OCI-LY7 (cell line): ENCODE measurements around the gene STARD3. TPM values are rescaled to one million over a fixed set of nuclear protein-coding genes. Genes with fewer than 3 reads are reported as not detected.

Source experiments
- BruUV-seq: library from RNA; stranded (reverse); fragments of 400-500 nt; replicated peaks from 2 replicates; lab custom pipeline; 2021; lab: Mats Ljungman, UMichigan
- CTCF ChIA-PET: fragments of 300-600 bp; sonication (Branson Sonifier 250); formaldehyde crosslinking; loops from one replicate; lab custom pipeline; 2022; ENCODE audit warnings: antibody characterized with exemption; ENCODE audit not compliant: unreplicated experiment; lab: Charles Lee
- POLR2A ChIA-PET: fragments of 300-600 bp; sonication (Branson Sonifier 250); formaldehyde crosslinking; loops from one replicate; lab custom pipeline; 2022; ENCODE audit warnings: antibody characterized with exemption; lab: Charles Lee
- DNase-seq: peaks from one replicate; pipeline ENCODE4 v3.0.0-alpha.2; 2015; ENCODE audit warnings: low spot score
- H2AFZ ChIP-seq: fragments of 200-600 bp; sonication (generic), shearing (Covaris generic); 2 replicates; pipeline ENCODE4 v1.6.1; 2014; ENCODE audit warnings: mild to moderate bottlenecking, antibody characterized with exemption, low read length, moderate library complexity
- H3K27ac ChIP-seq: fragments of 200-600 bp; sonication (generic); 2 replicates; pipeline ENCODE4 v1.5.1; 2014; ENCODE audit warnings: mixed run types, low read depth, mild to moderate bottlenecking, moderate library complexity, low read length, inconsistent platforms; ENCODE audit not compliant: poor library complexity, severe bottlenecking
- H3K36me3 ChIP-seq: fragments of 200-600 bp; sonication (generic); 2 replicates; pipeline ENCODE4 v1.6.1; 2014; ENCODE audit warnings: mild to moderate bottlenecking, antibody characterized with exemption, low read length, moderate library complexity, mixed read lengths; ENCODE audit not compliant: insufficient read depth
- H3K4me1 ChIP-seq: fragments of 200-600 bp; sonication (generic); 2 replicates; pipeline ENCODE4 v1.5.1; 2014; ENCODE audit warnings: mild to moderate bottlenecking, low read length; ENCODE audit not compliant: insufficient read depth, poor library complexity, severe bottlenecking
- H3K4me2 ChIP-seq: fragments of 200-600 bp; sonication (generic); 2 replicates; pipeline ENCODE4 v1.6.1; 2014; ENCODE audit warnings: mild to moderate bottlenecking, low read length
- H3K4me3 ChIP-seq: fragments of 200-600 bp; sonication (generic); 2 replicates; pipeline ENCODE4 v1.5.1; 2014; ENCODE audit warnings: mild to moderate bottlenecking, low read depth, low read length; ENCODE audit not compliant: poor library complexity, severe bottlenecking
- H3K79me2 ChIP-seq: fragments of 200-600 bp; sonication (generic); 2 replicates; pipeline ENCODE4 v1.6.1; 2016; ENCODE audit warnings: low read depth, mild to moderate bottlenecking, low read length, moderate library complexity, mixed read lengths; ENCODE audit not compliant: insufficient read depth
- H3K9me2 ChIP-seq: fragments of 200-600 bp; sonication (generic); 2 replicates; pipeline ENCODE4 v1.6.1; 2016; ENCODE audit warnings: mild to moderate bottlenecking, low read length, mixed read lengths; ENCODE audit not compliant: insufficient read depth
- H3K9me3 ChIP-seq: fragments of 200-600 bp; sonication (generic); 2 replicates; pipeline ENCODE4 v1.6.1; 2014; ENCODE audit warnings: mild to moderate bottlenecking, mixed run types, low read length, mixed read lengths
- H4K20me1 ChIP-seq: fragments of 200-600 bp; sonication (generic); 2 replicates; pipeline ENCODE4 v1.6.1; 2014; ENCODE audit warnings: mild to moderate bottlenecking, antibody characterized with exemption, low read length, moderate library complexity, mixed read lengths; ENCODE audit not compliant: insufficient read depth
- CTCF ChIP-seq: fragments of 200-600 bp; sonication (generic); conservative IDR thresholded peaks from 2 replicates; pipeline ENCODE4 v1.5.1; 2014; ENCODE audit warnings: mild to moderate bottlenecking, antibody characterized with exemption, low read length, moderate library complexity, mixed read lengths
- EZH2phosphoT487 ChIP-seq: fragments of 200-600 bp; sonication (generic); IDR thresholded peaks from 2 replicates; pipeline ENCODE4 v1.6.1; 2018; ENCODE audit warnings: low read depth, borderline replicate concordance, mild to moderate bottlenecking, mixed run types, antibody characterized with exemption, low read length, moderate library complexity, mixed read lengths
- intact Hi-C: fragments of 100-400 bp; cut with micrococcal nuclease; formaldehyde crosslinking; loops from one replicate; pipeline ENCODE4 v1.10.0; 2022; ENCODE audit not compliant: unreplicated experiment
- total RNA-seq, 2 experiments: library from RNA; depleted of rRNA in 1 of 2; stranded (reverse); fragments of >200 nt in 1 of 2; shearing (Covaris generic) in 1 of 2; gene quantifications; 2 replicates each; pipeline ENCODE4 v1.2.3, GENCODE V29; 2014 to 2022

Gene STARD3
- total RNA-seq, 2 experiments from 2014 or later = 36.5 to 54.2 TPM

DNA sequence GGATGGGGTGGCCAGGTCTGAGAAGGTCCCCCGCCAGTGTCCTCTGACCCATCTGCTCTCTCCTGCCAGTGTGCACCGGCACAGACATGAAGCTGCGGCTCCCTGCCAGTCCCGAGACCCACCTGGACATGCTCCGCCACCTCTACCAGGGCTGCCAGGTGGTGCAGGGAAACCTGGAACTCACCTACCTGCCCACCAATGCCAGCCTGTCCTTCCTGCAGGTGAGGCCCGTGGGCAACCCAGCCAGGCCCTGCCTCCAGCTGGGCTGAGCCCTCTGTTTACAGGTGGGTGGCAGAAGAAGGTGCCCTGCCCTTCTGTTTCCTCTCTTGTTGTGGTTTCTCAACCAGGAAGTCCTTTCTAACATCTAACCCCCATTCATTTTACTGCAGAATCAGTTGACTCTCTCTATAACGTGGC, 70.0 kb downstream of the STARD3 start:
- intact Hi-C loops = no loop called here
- no peaks in the 10 kb centered on the region for H4K20me1 ChIP-seq
- TF ChIP-seq EZH2phosphoT487 (no peak), CTCF (no peak)
- POLR2A ChIA-PET = no interaction called here
- no peak for DNase-seq
- no peak overlapping the region for H3K4me3 ChIP-seq
- peaks cover 4% of the 10 kb centered on the region for H3K4me1 ChIP-seq
- CTCF ChIA-PET = no interaction called here
- H3K9me3 ChIP-seq = no peaks in the 10 kb centered on the region
- H2AFZ ChIP-seq = no peak overlapping the region
- H3K27ac ChIP-seq = no peak overlapping the region
- H3K79me2 ChIP-seq = no peaks in the 10 kb centered on the region
- H3K4me2 ChIP-seq = no peak overlapping the region
- no peaks in the 10 kb centered on the region for H3K36me3 ChIP-seq
- BruUV-seq = no TSS peak
- no peaks in the 10 kb centered on the region for H3K9me2 ChIP-seq

GRCh38 chr17:39709319-39709997, 72.5 kb downstream of the STARD3 start:
- TF ChIP-seq CTCF (no peak), EZH2phosphoT487 (no peak)
- ChIA-PET POLR2A (no interaction called here), CTCF (no interaction called here)
- Histone ChIP-seq H3K9me2 (no peaks in the 10 kb centered on the region), H3K9me3 (no peaks in the 10 kb centered on the region), H3K36me3 (no peaks in the 10 kb centered on the region), H3K79me2 (no peaks in the 10 kb centered on the region), H2AFZ (no peak overlapping the region), H3K4me1 (no peaks in the 10 kb centered on the region), H3K27ac (no peak overlapping the region), H4K20me1 (no peaks in the 10 kb centered on the region), H3K4me3 (no peak overlapping the region), H3K4me2 (no peak overlapping the region)
- DNase-seq = no peak
- intact Hi-C loops = no loop called here
- no TSS peak for BruUV-seq
